HG03064 (cell line): ENCODE data around the gene DRC1.

ENCODE experiments used
- ATAC-seq: cut with Tn5 transposase; IDR thresholded peaks from one replicate; pipeline ENCODE4 v1.9.1; 2021; ENCODE audit warnings: low read depth; ENCODE audit not compliant: unreplicated experiment

The DRC1 gene

GRCh38 chr2:26396734-26397298, 4.9 kb upstream of the DRC1 start:
- no peak for ATAC-seq

GRCh38 chr2:26399771-26400376, 1.8 kb upstream of the DRC1 start:
- ATAC-seq: no peak

GRCh38 chr2:26400723-26401122, 997 bp upstream of the DRC1 start:
- ATAC-seq: no peak

- ATAC-seq: no peak
These were observed 5.8 kb downstream of the DRC1 start for GRCh38 chr2:26407526-26407925.

- ATAC-seq: no peak
These were observed 8.1 kb downstream of the DRC1 start for GRCh38 chr2:26409785-26410184.

- ATAC-seq: no peak
These were observed 9.1 kb downstream of the DRC1 start for GRCh38 chr2:26410764-26411243.

GRCh38 chr2:26411419-26411818, 9.7 kb downstream of the DRC1 start:
- ATAC-seq: no peak

- no peak for ATAC-seq
These were observed 10.5 kb downstream of the DRC1 start for GRCh38 chr2:26412091-26412673.

GRCh38 chr2:26414311-26414710, 12.6 kb downstream of the DRC1 start:
- no peak for ATAC-seq

- no peak for ATAC-seq
These were observed 20.2 kb downstream of the DRC1 start for GRCh38 chr2:26421961-26422360.

GRCh38 chr2:26422947-26423629, 21.4 kb downstream of the DRC1 start:
- ATAC-seq: no peak

GRCh38 chr2:26423750-26424149, 22.0 kb downstream of the DRC1 start:
- ATAC-seq: no peak

GRCh38 chr2:26424221-26424620, 22.5 kb downstream of the DRC1 start:
- no peak for ATAC-seq

- no peak for ATAC-seq
These were observed 27.1 kb downstream of the DRC1 start for GRCh38 chr2:26428846-26429245.

- ATAC-seq: no peak
These were observed 28.3 kb downstream of the DRC1 start for GRCh38 chr2:26429779-26430578.

- ATAC-seq: no peak
These were observed 29.1 kb downstream of the DRC1 start for GRCh38 chr2:26430826-26431225.

- ATAC-seq: no peak
These were observed 30.6 kb downstream of the DRC1 start for GRCh38 chr2:26432363-26432762.

- no peak for ATAC-seq
These were observed 31.1 kb downstream of the DRC1 start for GRCh38 chr2:26432859-26433258.

- no peak for ATAC-seq
These were observed 33.4 kb downstream of the DRC1 start for GRCh38 chr2:26435106-26435505.

- ATAC-seq: no peak
These were observed 36.8 kb downstream of the DRC1 start for GRCh38 chr2:26438526-26438925.

- no peak for ATAC-seq
These were observed 37.2 kb downstream of the DRC1 start for GRCh38 chr2:26438926-26439325.
